ENCODE data around the gene GLE1. TPM values are rescaled to one million over a fixed set of nuclear protein-coding genes. Genes with fewer than 3 reads are reported as not detected.
A peak's percentile ranks its signal among the peaks of the same experiment; 100 is the strongest.

GLE1 gene, protein sequence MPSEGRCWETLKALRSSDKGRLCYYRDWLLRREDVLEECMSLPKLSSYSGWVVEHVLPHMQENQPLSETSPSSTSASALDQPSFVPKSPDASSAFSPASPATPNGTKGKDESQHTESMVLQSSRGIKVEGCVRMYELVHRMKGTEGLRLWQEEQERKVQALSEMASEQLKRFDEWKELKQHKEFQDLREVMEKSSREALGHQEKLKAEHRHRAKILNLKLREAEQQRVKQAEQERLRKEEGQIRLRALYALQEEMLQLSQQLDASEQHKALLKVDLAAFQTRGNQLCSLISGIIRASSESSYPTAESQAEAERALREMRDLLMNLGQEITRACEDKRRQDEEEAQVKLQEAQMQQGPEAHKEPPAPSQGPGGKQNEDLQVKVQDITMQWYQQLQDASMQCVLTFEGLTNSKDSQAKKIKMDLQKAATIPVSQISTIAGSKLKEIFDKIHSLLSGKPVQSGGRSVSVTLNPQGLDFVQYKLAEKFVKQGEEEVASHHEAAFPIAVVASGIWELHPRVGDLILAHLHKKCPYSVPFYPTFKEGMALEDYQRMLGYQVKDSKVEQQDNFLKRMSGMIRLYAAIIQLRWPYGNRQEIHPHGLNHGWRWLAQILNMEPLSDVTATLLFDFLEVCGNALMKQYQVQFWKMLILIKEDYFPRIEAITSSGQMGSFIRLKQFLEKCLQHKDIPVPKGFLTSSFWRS
- 25.8 and 28.0 TPM in 2 replicates for total RNA-seq
- long read RNA-seq, transcript GLE1-201 (16 exons, 3,321 nt), result major isoform, 97 of 144 reads
- long read RNA-seq, partial matches to known transcripts, result 22 of 144 reads
- long read RNA-seq, other reads (novel, unspliced or antisense), result 25 of 144 reads

DNA sequence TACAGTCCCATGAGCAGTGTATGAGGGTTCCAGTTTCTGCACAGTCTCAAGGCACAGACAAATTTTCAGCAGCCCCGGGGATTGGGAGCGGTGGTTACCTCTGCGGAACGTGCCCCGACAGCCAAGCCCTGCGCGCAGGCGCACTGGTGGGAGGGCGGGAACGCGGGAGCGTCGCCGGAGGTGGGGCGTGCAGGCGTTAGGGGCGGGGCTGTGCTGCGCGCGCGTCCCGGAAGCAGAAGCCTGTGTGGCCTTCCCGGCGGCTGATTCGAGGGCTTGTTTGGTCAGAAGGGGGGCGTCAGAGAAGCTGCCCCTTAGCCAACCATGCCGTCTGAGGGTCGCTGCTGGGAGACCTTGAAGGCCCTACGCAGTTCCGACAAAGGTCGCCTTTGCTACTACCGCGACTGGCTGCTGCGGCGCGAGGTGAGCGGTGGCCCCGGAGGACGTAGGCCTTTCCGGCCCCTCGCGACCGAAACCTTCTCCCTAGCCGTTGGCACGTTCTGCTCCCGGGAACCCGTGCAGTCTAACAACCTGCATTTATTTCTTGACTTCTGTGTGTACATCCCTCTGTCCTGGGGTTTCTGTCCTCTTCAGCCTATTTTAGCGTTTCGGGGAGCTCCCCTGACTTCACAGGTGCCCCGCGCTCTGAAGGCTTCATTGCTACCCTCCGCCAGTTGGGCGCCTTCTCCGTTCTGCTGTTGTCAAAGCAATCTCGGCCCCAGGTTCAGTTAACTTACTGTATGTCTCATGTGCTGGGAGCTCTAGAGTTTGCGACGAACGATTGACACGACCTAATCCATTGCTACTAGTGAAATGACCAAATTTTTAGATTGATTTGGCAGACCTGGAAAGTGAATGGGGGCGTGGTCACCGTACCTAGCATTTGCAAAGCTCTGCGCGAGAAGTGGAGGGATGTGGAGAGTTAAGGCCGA, at the start of gene GLE1:
Gene GLE1, plus strand, starts transcription at position 235 of the 929 bp plus-strand sequence. Its CDS starts 87 bp downstream, at position 322.
- DNase-seq (ENCODE audit: low read depth, low spot score), result peak; percentile 96
- Mint-ChIP-seq H3K27ac (ENCODE audit: unreplicated experiment) (peak within 1 kb of the TSS; percentile 99), H3K9me3 (no peaks in the 10 kb centered on the region), H3K36me3 (ENCODE audit: low read depth) (no peaks in the 10 kb centered on the region), H3K4me1 (peaks cover 12% of the 10 kb centered on the region), H3K27me3 (ENCODE audit: low read depth) (no peaks in the 10 kb centered on the region), H3K4me3 (peak within 1 kb of the TSS; percentile 99)
- TF ChIP-seq, protein P1, sequence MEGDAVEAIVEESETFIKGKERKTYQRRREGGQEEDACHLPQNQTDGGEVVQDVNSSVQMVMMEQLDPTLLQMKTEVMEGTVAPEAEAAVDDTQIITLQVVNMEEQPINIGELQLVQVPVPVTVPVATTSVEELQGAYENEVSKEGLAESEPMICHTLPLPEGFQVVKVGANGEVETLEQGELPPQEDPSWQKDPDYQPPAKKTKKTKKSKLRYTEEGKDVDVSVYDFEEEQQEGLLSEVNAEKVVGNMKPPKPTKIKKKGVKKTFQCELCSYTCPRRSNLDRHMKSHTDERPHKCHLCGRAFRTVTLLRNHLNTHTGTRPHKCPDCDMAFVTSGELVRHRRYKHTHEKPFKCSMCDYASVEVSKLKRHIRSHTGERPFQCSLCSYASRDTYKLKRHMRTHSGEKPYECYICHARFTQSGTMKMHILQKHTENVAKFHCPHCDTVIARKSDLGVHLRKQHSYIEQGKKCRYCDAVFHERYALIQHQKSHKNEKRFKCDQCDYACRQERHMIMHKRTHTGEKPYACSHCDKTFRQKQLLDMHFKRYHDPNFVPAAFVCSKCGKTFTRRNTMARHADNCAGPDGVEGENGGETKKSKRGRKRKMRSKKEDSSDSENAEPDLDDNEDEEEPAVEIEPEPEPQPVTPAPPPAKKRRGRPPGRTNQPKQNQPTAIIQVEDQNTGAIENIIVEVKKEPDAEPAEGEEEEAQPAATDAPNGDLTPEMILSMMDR (conservative IDR thresholded peaks at IDR 0.05), result no peak

DNA sequence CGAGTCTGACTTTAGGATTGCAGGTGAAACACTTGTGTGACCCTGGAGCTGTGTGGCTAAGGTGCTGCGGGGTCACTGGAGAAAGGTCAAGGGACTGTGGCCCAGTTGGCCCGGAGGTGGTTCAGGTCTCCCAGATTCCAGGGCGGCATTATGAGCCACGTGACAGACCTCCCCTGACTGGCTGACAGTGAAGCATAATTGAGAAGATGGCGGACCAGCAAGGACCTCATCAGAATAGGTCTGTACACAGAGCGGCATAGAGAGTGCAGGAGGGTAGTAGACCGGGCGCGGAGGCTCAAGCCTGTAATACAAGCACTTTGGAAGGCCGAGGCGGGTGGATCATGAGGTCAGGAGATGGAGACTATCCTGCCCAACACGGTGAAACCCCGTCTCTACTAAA, 49.5 kb upstream of the GLE1 start:
- no peak overlapping the region for H3K27ac Mint-ChIP-seq (ENCODE audit: unreplicated experiment)
- peak overlapping the region; percentile 93 for H3K4me3 Mint-ChIP-seq
- DNase-seq (ENCODE audit: low read depth, low spot score), result no peak
- peaks cover 20% of the 10 kb centered on the region for H3K4me1 Mint-ChIP-seq
- TF ChIP-seq, protein P1 (conservative IDR thresholded peaks at IDR 0.05), result no peak
- no peaks in the 10 kb centered on the region for H3K9me3 Mint-ChIP-seq
- no peaks in the 10 kb centered on the region for H3K27me3 Mint-ChIP-seq (ENCODE audit: low read depth)
- no peaks in the 10 kb centered on the region for H3K36me3 Mint-ChIP-seq (ENCODE audit: low read depth)

DNA sequence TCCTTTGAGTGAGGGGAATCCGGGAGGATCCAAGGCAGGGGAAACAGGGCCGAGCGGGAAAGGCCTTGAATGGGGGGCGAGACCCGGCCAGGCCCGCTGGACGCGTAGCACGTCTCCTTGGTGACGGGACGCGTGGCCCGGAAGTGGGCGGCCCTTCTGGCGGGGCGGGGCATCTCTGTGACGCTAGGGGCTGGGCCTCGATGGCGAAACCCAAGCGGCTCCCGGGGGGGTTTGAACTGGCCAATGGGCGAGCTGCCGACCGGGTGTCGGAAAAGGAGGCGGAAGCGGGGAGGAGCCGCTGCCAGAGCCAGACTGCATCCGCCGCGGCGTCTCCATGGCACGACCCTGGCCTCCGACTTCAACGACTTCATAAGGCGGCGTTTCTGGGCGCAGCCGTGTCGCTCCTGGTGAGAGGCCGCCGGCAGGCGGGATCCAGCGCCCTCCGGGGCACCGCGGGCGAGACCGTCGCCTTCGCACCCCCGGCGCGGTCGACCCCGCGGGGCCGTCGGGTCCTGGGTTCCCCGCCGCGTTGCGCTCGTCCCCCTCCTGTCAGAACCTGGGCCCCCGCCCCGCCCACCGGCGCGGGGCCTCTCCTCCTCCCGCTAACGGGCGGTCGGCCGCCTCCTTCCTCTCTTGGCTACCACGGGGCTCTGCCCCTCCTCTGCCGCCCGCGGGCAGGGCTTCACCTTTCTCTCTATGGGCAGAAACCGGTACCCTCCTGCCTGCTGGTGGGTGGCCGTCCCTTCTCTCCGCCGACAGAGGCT, 48.5 kb upstream of the GLE1 start, which contains the start of gene ODF2:
Gene ODF2, plus strand, starts transcription at position 158 of the 764 bp plus-strand sequence. Its CDS starts 86 bp downstream, at position 244.
- TF ChIP-seq, protein P1 (conservative IDR thresholded peaks at IDR 0.05), result no peak
- Mint-ChIP-seq H3K36me3 (ENCODE audit: low read depth) (no peaks in the 10 kb centered on the region), H3K9me3 (no peaks in the 10 kb centered on the region), H3K4me1 (peaks cover 20% of the 10 kb centered on the region), H3K4me3 (peak within 1 kb of the TSS; percentile 95), H3K27ac (ENCODE audit: unreplicated experiment) (peak within 1 kb of the TSS; percentile 99), H3K27me3 (ENCODE audit: low read depth) (no peaks in the 10 kb centered on the region)
- peak; percentile 99 for DNase-seq (ENCODE audit: low read depth, low spot score)

DNA sequence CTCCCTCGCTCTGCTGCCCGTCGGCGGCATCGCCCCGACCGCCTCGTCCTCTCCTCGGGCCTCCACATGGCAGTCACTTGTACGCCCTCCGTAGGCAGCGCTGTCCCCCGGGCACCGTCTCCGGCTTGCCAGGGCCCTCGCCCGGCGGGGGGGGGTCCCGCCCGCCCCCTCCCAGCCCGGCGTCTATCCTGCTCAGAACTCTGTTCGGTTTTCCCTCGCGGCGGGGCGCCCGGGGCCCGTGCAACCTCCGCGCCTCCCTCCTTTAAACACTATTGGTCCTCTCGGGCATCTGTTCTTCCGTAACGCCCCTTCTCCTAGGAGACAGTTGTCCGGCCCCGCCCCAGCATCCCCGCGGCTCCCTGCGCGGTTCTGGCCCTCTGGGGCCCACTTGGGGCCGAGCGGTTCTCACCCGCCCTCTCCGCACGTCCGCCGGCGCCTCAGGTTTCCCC, 47.9 kb upstream of the GLE1 start:
- H3K27ac Mint-ChIP-seq (ENCODE audit: unreplicated experiment), result peak overlapping the region; percentile 19
- TF ChIP-seq, protein P1 (conservative IDR thresholded peaks at IDR 0.05), result no peak
- peak; percentile 48 for DNase-seq (ENCODE audit: low read depth, low spot score)
- H3K9me3 Mint-ChIP-seq, result no peaks in the 10 kb centered on the region
- peak overlapping the region; percentile 95 for H3K4me3 Mint-ChIP-seq
- H3K27me3 Mint-ChIP-seq (ENCODE audit: low read depth), result no peaks in the 10 kb centered on the region
- H3K36me3 Mint-ChIP-seq (ENCODE audit: low read depth), result no peaks in the 10 kb centered on the region
- H3K4me1 Mint-ChIP-seq, result peaks cover 20% of the 10 kb centered on the region
